Measurements from ENCODE around the gene NR1H2. TPM values are rescaled to one million over a fixed set of nuclear protein-coding genes. Genes with fewer than 3 reads are reported as not detected.
A peak's percentile ranks its signal among the peaks of the same experiment; 100 is the strongest.

Gene NR1H2
- total and polyA plus RNA-seq, 10 of the 15 experiments (the other 5 are each of a cell fraction or from before 2014, with no cell fraction given) = 0.05 to 54.2 (median 35.1) TPM

- TF ChIP-seq CEBPB (IDR thresholded peaks at IDR 0.05; ENCODE audit: borderline replicate concordance in 1 of 2, low read depth in 2 of 2, low read length in 2 of 2) (no peak), TAF1 (IDR thresholded peaks at IDR 0.05; ENCODE audit: borderline replicate concordance, low read depth, low read length) (no peak), MYB (IDR thresholded peaks at IDR 0.05; ENCODE audit: borderline replicate concordance, low read depth, low read length) (no peak), CHD2 (IDR thresholded peaks at IDR 0.05; ENCODE audit: borderline replicate concordance, low read depth, low read length) (no peak), NFYA (IDR thresholded peaks at IDR 0.05; ENCODE audit: borderline replicate concordance, low read depth, low read length) (no peak), BACH1 (IDR thresholded peaks at IDR 0.05; ENCODE audit: borderline replicate concordance) (peak; percentile 29; the same call in 1 of the 2 replicates), ESRRA (IDR thresholded peaks at IDR 0.05; ENCODE audit: low read length) (no peak), ELK1 (IDR thresholded peaks at IDR 0.05; ENCODE audit: low read depth, low read length) (no peak), YBX1 (IDR thresholded peaks at IDR 0.05) (no peak), BMI1 (IDR thresholded peaks at IDR 0.05; ENCODE audit: borderline replicate concordance) (no peak), SP1 (IDR thresholded peaks at IDR 0.05; ENCODE audit: low read depth, low read length) (peak; percentile 48), IRF3 (IDR thresholded peaks at IDR 0.05) (no peak), CREM (IDR thresholded peaks at IDR 0.05; ENCODE audit: low read depth) (no peak), NR2F1 (conservative IDR thresholded peaks at IDR 0.05) (no peak), RUNX3 (IDR thresholded peaks at IDR 0.05; ENCODE audit: low read length) (no peak), IKZF1 (conservative IDR thresholded peaks at IDR 0.05) (peak; percentile 49), BHLHE40 (IDR thresholded peaks at IDR 0.05; ENCODE audit: borderline replicate concordance in 1 of 2, low read depth in 2 of 2, low read length in 1 of 2) (peak in 1 of 2 experiments; percentile 75; a peak in 2 of 4 replicates), E4F1 (IDR thresholded peaks at IDR 0.05; ENCODE audit: borderline replicate concordance, partially characterized antibody) (no peak), EZH2 (IDR thresholded peaks at IDR 0.05; ENCODE audit: borderline replicate concordance, control insufficient read depth, low read depth, low read length) (no peak), SUZ12 (IDR thresholded peaks at IDR 0.05; ENCODE audit: unreplicated experiment) (no peak), ATF2 (IDR thresholded peaks at IDR 0.05; ENCODE audit: low read length) (no peak), SREBF1 (IDR thresholded peaks at IDR 0.05; ENCODE audit: low read length) (no peak), ZNF207 (IDR thresholded peaks at IDR 0.05; ENCODE audit: borderline replicate concordance) (no peak), NRF1 (conservative IDR thresholded peaks at IDR 0.05; ENCODE audit: low read depth, low read length) (peak; percentile 50), GABPA (IDR thresholded peaks at IDR 0.05; ENCODE audit: low read depth) (no peak), HDGF (IDR thresholded peaks at IDR 0.05) (peak; percentile 74; the same call in 1 of the 2 replicates)
Measured at GRCh38 chr19:50330365-50331078, 45.7 kb upstream of the NR1H2 start (continued).

All from GM12878 (cell line).